Vagina (tissue), 2 donors: ENCODE measurements around the gene FCRLB.

Experiments
- POLR2A ChIP-seq, 2 donors: fragments of 450-650 bp; IDR thresholded peaks; one replicate each; pipeline ENCODE4 v1.6.1; 2017; ENCODE audit warnings: antibody characterized with exemption in 2 of 2, mild to moderate bottlenecking in 2 of 2, moderate library complexity in 2 of 2
- POLR2AphosphoS5 ChIP-seq, 2 donors: sonication (generic); formaldehyde crosslinking; IDR thresholded peaks; one replicate each; pipeline ENCODE4 v1.9.0; 2017; ENCODE audit warnings: antibody characterized with exemption in 2 of 2, mild to moderate bottlenecking in 2 of 2, low read depth in 1 of 2; ENCODE audit not compliant: insufficient read depth in 1 of 2

- TF ChIP-seq POLR2AphosphoS5 (IDR thresholded peaks at IDR 0.05; ENCODE audit: insufficient read depth in 1 of 2, low read depth in 1 of 2) (no peak), POLR2A (IDR thresholded peaks at IDR 0.05) (no peak)
Measured at GRCh38 chr1:161722406-161722805, 1.1 kb downstream of the FCRLB start.
